ENCODE data around the gene HERC4. TPM values are rescaled to one million over a fixed set of nuclear protein-coding genes. Genes with fewer than 3 reads are reported as not detected.
A peak's percentile ranks its signal among the peaks of the same experiment; 100 is the strongest.

HERC4 gene
- total and polyA plus RNA-seq, 2 donors (not counting 3 experiments of a cell fraction or from before 2014, with no cell fraction given) = 10.6 to 73.7 TPM

DNA sequence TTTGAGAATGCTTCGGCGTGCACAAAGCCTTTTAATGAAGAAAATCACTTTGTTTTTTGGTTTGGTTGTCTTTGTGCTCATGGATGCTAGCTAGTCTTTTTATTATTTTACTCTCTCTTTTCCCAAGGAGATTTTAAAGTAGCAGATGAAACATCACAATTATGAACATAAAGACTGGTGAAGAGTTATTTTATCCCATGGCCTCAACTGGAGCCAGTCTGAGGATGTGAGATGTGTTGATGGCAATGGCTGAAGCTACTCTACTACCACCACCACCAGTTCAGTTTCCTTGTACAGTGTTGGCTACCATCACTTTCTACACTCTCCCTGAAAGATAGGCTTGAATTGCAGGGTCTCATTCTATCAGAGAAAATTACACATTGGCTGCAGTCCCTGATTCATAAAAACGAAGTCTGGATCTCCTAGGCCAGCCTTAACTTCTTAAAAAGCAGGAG, 494 bp upstream of the HERC4 start:
- Histone ChIP-seq H3K4me3 (replicated peaks in 1 of 3; ENCODE audit: insufficient read depth in 1 of 3, low read depth in 1 of 3, low read length in 3 of 3) (peak overlapping the region in 1 of 3 experiments; percentile 35), H3K4me2 (ENCODE audit: insufficient read depth, low read length) (peak overlapping the region; percentile 77), H3K27ac (ENCODE audit: insufficient read depth, low read depth, low read length) (peak overlapping the region; percentile 45), H4K20me1 (replicated peaks; ENCODE audit: control insufficient read depth, extremely low read depth, insufficient read depth, low read length) (peaks cover 3% of the 10 kb centered on the region), H3K79me2 (ENCODE audit: control insufficient read depth, insufficient read depth, low read length) (peaks cover 45% of the 10 kb centered on the region), H2AFZ (ENCODE audit: low read depth, low read length) (peak overlapping the region; percentile 91), H3K9me1 (replicated peaks; ENCODE audit: control insufficient read depth, extremely low read depth, insufficient read depth, low read length) (no peaks in the 10 kb centered on the region), H3K36me3 (ENCODE audit: control insufficient read depth in 2 of 2, extremely low read depth in 1 of 2, insufficient read depth in 2 of 2, low read length in 2 of 2) (no peaks in the 10 kb centered on the region), H3K4me1 (ENCODE audit: control insufficient read depth, extremely low read depth, insufficient read depth, low read length) (peaks cover 32% of the 10 kb centered on the region), H3K9ac (replicated peaks; ENCODE audit: extremely low read depth, insufficient read depth, low read length) (peak overlapping the region; percentile 43), H3K27me3 (ENCODE audit: control insufficient read depth in 2 of 2, insufficient read depth in 2 of 2, low read length in 2 of 2) (no peaks in the 10 kb centered on the region), H3K9me3 (replicated peaks; ENCODE audit: control insufficient read depth, insufficient read depth, low read length) (no peaks in the 10 kb centered on the region)
- no peak for DNase-seq (ENCODE audit: low read depth, low spot score)
- TF ChIP-seq EZH2 (IDR thresholded peaks at IDR 0.05; ENCODE audit: borderline replicate concordance, low read depth, low read length, severe bottlenecking) = no peak
- TF ChIP-seq JUN (IDR thresholded peaks at IDR 0.05; ENCODE audit: borderline replicate concordance, insufficient read depth, insufficient read length, low read depth) = no peak
- no peak for TF ChIP-seq POLR2A (IDR thresholded peaks at IDR 0.05; ENCODE audit: low read depth, low read length)
- TF ChIP-seq MYC (IDR thresholded peaks at IDR 0.05; ENCODE audit: low read depth, low read length) = no peak
- no peak for TF ChIP-seq FOS (IDR thresholded peaks at IDR 0.05; ENCODE audit: borderline replicate concordance, insufficient read depth, low read length)
- TF ChIP-seq GATA2 (IDR thresholded peaks at IDR 0.05; ENCODE audit: insufficient read depth, insufficient read length, low read depth, low read length) = no peak
- TF ChIP-seq POLR2AphosphoS5 (IDR thresholded peaks at IDR 0.05; ENCODE audit: insufficient read depth, low read depth, low read length) = no peak
- TF ChIP-seq, protein P1, sequence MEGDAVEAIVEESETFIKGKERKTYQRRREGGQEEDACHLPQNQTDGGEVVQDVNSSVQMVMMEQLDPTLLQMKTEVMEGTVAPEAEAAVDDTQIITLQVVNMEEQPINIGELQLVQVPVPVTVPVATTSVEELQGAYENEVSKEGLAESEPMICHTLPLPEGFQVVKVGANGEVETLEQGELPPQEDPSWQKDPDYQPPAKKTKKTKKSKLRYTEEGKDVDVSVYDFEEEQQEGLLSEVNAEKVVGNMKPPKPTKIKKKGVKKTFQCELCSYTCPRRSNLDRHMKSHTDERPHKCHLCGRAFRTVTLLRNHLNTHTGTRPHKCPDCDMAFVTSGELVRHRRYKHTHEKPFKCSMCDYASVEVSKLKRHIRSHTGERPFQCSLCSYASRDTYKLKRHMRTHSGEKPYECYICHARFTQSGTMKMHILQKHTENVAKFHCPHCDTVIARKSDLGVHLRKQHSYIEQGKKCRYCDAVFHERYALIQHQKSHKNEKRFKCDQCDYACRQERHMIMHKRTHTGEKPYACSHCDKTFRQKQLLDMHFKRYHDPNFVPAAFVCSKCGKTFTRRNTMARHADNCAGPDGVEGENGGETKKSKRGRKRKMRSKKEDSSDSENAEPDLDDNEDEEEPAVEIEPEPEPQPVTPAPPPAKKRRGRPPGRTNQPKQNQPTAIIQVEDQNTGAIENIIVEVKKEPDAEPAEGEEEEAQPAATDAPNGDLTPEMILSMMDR (IDR thresholded peaks at IDR 0.05; ENCODE audit: extremely low read depth in 1 of 2, insufficient read depth in 1 of 2, low read depth in 1 of 2, low read length in 2 of 2) = no peak
- TF ChIP-seq, protein P2, sequence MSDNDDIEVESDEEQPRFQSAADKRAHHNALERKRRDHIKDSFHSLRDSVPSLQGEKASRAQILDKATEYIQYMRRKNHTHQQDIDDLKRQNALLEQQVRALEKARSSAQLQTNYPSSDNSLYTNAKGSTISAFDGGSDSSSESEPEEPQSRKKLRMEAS (IDR thresholded peaks at IDR 0.05; ENCODE audit: insufficient read depth, insufficient read length) = no peak
- BruUV-seq (replicated peaks) = TSS peak; percentile 33
- ChIA-PET POLR2A (interaction anchor here (0.6 kb wide), 1 partner anchor 203 kb away, joined by 8 read pairs; no protein-coding TSS in a partner anchor), CTCF (interaction anchor here (0.7 to 2.1 kb wide), 2 partner anchors 87 to 137 kb away, joined by 3 to 8 read pairs; no protein-coding TSS in a partner anchor)
- dilution Hi-C loops (cut with MboI; ENCODE audit: extremely low pct_ligation_motif_present, low sequenced_read_pairs) = no loop called here
- intact Hi-C loops (cut with micrococcal nuclease) = loop anchor here (1.0 to 10.0 kb wide), 4 partner anchors 61 to 255 kb away; no protein-coding TSS in a partner anchor
- FAIRE-seq = no peak

Measured in endothelial cell of umbilical vein (primary cell).